Neuronal stem cell (in vitro differentiated cells): ENCODE measurements around the gene CST7.
"Not testable (repeated sequence)": the region's sequence is repeated elsewhere in the genome, so short reads cannot be mapped to it uniquely, and the experiment has no call there.

Experiments used
- DNase-seq: peaks from one replicate; pipeline ENCODE4 v3.0.0-alpha.2; 2013; ENCODE audit warnings: low spot score
- H2AFZ ChIP-seq: one replicate; pipeline ENCODE4 v1.6.1; 2013; ENCODE audit warnings: mild to moderate bottlenecking, low read length, inconsistent platforms
- H2AK5ac ChIP-seq: 2 replicates; pipeline ENCODE4 v1.6.1; 2013; ENCODE audit warnings: low read depth, mild to moderate bottlenecking, inconsistent platforms, low read length, moderate library complexity, mixed read lengths
- H2BK120ac ChIP-seq: 2 replicates; pipeline ENCODE4 v1.6.1; 2013; ENCODE audit warnings: low read depth, mild to moderate bottlenecking, inconsistent platforms, low read length, moderate library complexity, mixed read lengths
- H2BK12ac ChIP-seq: one replicate; pipeline ENCODE4 v1.6.1; 2013; ENCODE audit warnings: low read length, inconsistent platforms
- H2BK15ac ChIP-seq: 2 replicates; pipeline ENCODE4 v1.6.1; 2013; ENCODE audit warnings: mild to moderate bottlenecking, low read length, inconsistent platforms, mixed read lengths
- H2BK5ac ChIP-seq: one replicate; pipeline ENCODE4 v1.6.1; 2013; ENCODE audit warnings: inconsistent platforms, mild to moderate bottlenecking, low read length, moderate library complexity
- H3K14ac ChIP-seq: one replicate; pipeline ENCODE4 v1.6.1; 2013; ENCODE audit warnings: low read length, inconsistent platforms
- H3K18ac ChIP-seq: 2 replicates; pipeline ENCODE4 v1.6.1; 2013; ENCODE audit warnings: low read length, inconsistent platforms
- H3K23ac ChIP-seq: 2 replicates; pipeline ENCODE4 v1.6.1; 2013; ENCODE audit warnings: low read depth, mild to moderate bottlenecking, mixed read lengths, low read length, inconsistent platforms; ENCODE audit not compliant: poor library complexity
- H3K27ac ChIP-seq: replicated peaks from 3 replicates; pipeline ENCODE4 v1.5.1; 2013; ENCODE audit warnings: low read length, inconsistent platforms
- H3K27me3 ChIP-seq, 3 experiments: 2 replicates each; pipeline ENCODE4 v1.6.1; 2013; ENCODE audit warnings: low read length in 3 of 3, mild to moderate bottlenecking in 2 of 3, inconsistent platforms in 1 of 3, low read depth in 1 of 3, mixed read lengths in 1 of 3, moderate library complexity in 1 of 3; ENCODE audit not compliant: control insufficient read depth in 3 of 3, insufficient read depth in 3 of 3
- H3K36me3 ChIP-seq, 2 donors: replicated peaks in 1 of 2; 2 replicates each; pipeline ENCODE4 v1.6.1; 2013; ENCODE audit warnings: low read length in 2 of 2; ENCODE audit not compliant: control insufficient read depth in 2 of 2, insufficient read depth in 2 of 2
- H3K4ac ChIP-seq: 2 replicates; pipeline ENCODE4 v1.6.1; 2013; ENCODE audit warnings: inconsistent platforms, mild to moderate bottlenecking, low read length, moderate library complexity
- H3K4me1 ChIP-seq, 2 donors: 1 replicate in 1 of 2; 2 replicates in 1 of 2; pipeline ENCODE4 v1.6.1; 2013; ENCODE audit warnings: low read length in 2 of 2, low read depth in 1 of 2; ENCODE audit not compliant: control insufficient read depth in 2 of 2, insufficient read depth in 1 of 2
- H3K4me2 ChIP-seq: one replicate; pipeline ENCODE4 v1.6.1; 2013; ENCODE audit warnings: mild to moderate bottlenecking, low read length, inconsistent platforms; ENCODE audit not compliant: insufficient read depth, poor library complexity, severe bottlenecking
- H3K4me3 ChIP-seq, 2 donors: 2 replicates each; pipeline ENCODE4 v1.5.1; 2013; ENCODE audit warnings: low read length in 2 of 2, mild to moderate bottlenecking in 2 of 2, inconsistent platforms in 1 of 2, moderate library complexity in 1 of 2
- H3K79me1 ChIP-seq: one replicate; pipeline ENCODE4 v1.6.1; 2013; ENCODE audit warnings: low read depth, mild to moderate bottlenecking, inconsistent platforms, low read length, moderate library complexity
- H3K9ac ChIP-seq: one replicate; pipeline ENCODE4 v1.6.1; 2013; ENCODE audit warnings: mild to moderate bottlenecking, low read depth, low read length, inconsistent platforms; ENCODE audit not compliant: poor library complexity
- H3K9me3 ChIP-seq, 2 donors: replicated peaks in 1 of 2; 2 replicates each; pipeline versions ENCODE3 to v1.6.1; 2013; ENCODE audit warnings: low read length in 2 of 2, mild to moderate bottlenecking in 2 of 2, inconsistent platforms in 1 of 2, low read depth in 1 of 2, mixed read lengths in 1 of 2, moderate library complexity in 1 of 2; ENCODE audit not compliant: control insufficient read depth in 2 of 2, insufficient read depth in 1 of 2
- H4K8ac ChIP-seq: one replicate; pipeline ENCODE4 v1.6.1; 2013; ENCODE audit warnings: low read depth, mild to moderate bottlenecking, inconsistent platforms, low read length, moderate library complexity
- H4K91ac ChIP-seq: one replicate; pipeline ENCODE4 v1.6.1; 2013; ENCODE audit warnings: low read length, low read depth, mild to moderate bottlenecking, inconsistent platforms; ENCODE audit not compliant: poor library complexity
- WGBS, 2 donors: extraction: QIAGEN DNeasy Blood & Tissue Kit; methylation state at CpG; one replicate each; pipeline ENCODE4 v1.1.7; 2013; ENCODE audit warnings: missing lambda C conversion rate in 2 of 2, mixed read lengths in 1 of 2; ENCODE audit not compliant: insufficient read length in 2 of 2, insufficient replicate concordance in 1 of 2; ENCODE audit errors: extremely low coverage in 2 of 2; 5-methylcytosine and 5-hydroxymethylcytosine counted together

Gene CST7

GRCh38 chr20:25000268-25000801 lies 51.3 kb downstream of the CST7 start:
- Histone ChIP-seq H3K4me1 (peaks cover under 1 to 1% of the 10 kb centered on the region in 2 donors), H3K9me3 (no peaks in the 10 kb centered on the region), H4K8ac (no peak overlapping the region), H4K91ac (no peak overlapping the region), H2BK5ac (no peak overlapping the region), H3K79me1 (no peaks in the 10 kb centered on the region), H3K9ac (no peak overlapping the region), H3K36me3 (no peaks in the 10 kb centered on the region), H3K14ac (no peak overlapping the region), H3K4me3 (no peak overlapping the region), H2AFZ (no peak overlapping the region), H3K27me3 (peaks cover 0 to 24% (median 0%) of the 10 kb centered on the region in 3 experiments), H3K4ac (no peak overlapping the region), H3K23ac (no peak overlapping the region), H2AK5ac (no peak overlapping the region), H2BK15ac (no peak overlapping the region), H2BK120ac (no peak overlapping the region), H3K27ac (no peak overlapping the region), H3K4me2 (no peak overlapping the region), H2BK12ac (no peak overlapping the region), H3K18ac (no peak overlapping the region)
- no peak for DNase-seq
- WGBS, 2 donors = no CpG with 5 or more reads among the region's 4 CpGs

DNA sequence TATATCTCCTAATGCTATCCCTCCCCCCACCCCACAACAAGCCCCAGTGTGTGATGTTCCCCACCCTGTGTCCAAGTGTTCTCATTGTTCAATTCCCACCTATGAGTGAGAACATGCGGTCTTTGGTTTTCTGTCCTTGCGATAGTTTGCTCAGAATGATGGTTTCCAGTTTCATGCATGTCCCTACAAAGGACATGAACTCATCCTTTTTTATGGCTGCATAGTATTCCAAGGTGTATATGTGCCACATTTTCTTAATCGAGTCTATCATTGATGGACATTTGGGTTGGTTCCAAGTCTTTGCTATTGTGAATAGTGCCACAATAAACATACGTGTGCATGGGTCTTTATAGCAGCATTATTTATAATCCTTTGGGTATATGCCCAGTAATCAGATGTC lies 52.3 kb downstream of the CST7 start:
- not testable (repeated sequence) for H3K4me1 ChIP-seq, H3K4me2 ChIP-seq, H3K4me3 ChIP-seq, H3K14ac ChIP-seq, H2BK12ac ChIP-seq, H2AFZ ChIP-seq, H3K9ac ChIP-seq, H3K36me3 ChIP-seq, H3K23ac ChIP-seq, H2BK15ac ChIP-seq, H3K27ac ChIP-seq, H3K79me1 ChIP-seq, H2AK5ac ChIP-seq, H3K18ac ChIP-seq, H4K8ac ChIP-seq, DNase-seq, H3K4ac ChIP-seq, H2BK120ac ChIP-seq, H2BK5ac ChIP-seq, H3K9me3 ChIP-seq, H4K91ac ChIP-seq
- no CpG with 5 or more reads among the region's 4 CpGs for WGBS, 2 donors
- H3K27me3 ChIP-seq = peaks cover 0 to 25% (median 0%) of the 10 kb centered on the region in 3 experiments

- no peaks in the 10 kb centered on the region for H3K36me3 ChIP-seq
- no peak overlapping the region for H2BK12ac ChIP-seq
- no peak overlapping the region for H3K23ac ChIP-seq
- H3K79me1 ChIP-seq = no peaks in the 10 kb centered on the region
- no peak overlapping the region for H4K8ac ChIP-seq
- H2BK15ac ChIP-seq = no peak overlapping the region
- no CpG with 5 or more reads among the region's 1 CpG for WGBS, 2 donors
- no peak overlapping the region for H3K4me3 ChIP-seq
- H3K14ac ChIP-seq = no peak overlapping the region
- no peak for DNase-seq
- no peak overlapping the region for H2BK120ac ChIP-seq
- no peak overlapping the region for H2AFZ ChIP-seq
- no peak overlapping the region for H2AK5ac ChIP-seq
- no peaks in the 10 kb centered on the region for H3K4me1 ChIP-seq
- no peak overlapping the region for H4K91ac ChIP-seq
- H3K18ac ChIP-seq = no peak overlapping the region
- peaks cover 0 to 24% (median 0%) of the 10 kb centered on the region in 3 experiments for H3K27me3 ChIP-seq
- no peak overlapping the region for H3K4ac ChIP-seq
- H3K4me2 ChIP-seq = no peak overlapping the region
- H3K27ac ChIP-seq = no peak overlapping the region
- H2BK5ac ChIP-seq = no peak overlapping the region
- no peaks in the 10 kb centered on the region for H3K9me3 ChIP-seq
- H3K9ac ChIP-seq = no peak overlapping the region
Observed at GRCh38 chr20:25003002-25003401, 53.9 kb downstream of the CST7 start.

GRCh38 chr20:25005220-25005619 lies 56.2 kb downstream of the CST7 start:
- WGBS, 2 donors = no CpG with 5 or more reads among the region's 2 CpGs
- H2BK12ac ChIP-seq = no peak overlapping the region
- no peak overlapping the region for H3K18ac ChIP-seq

More at GRCh38 chr20:25005220-25005619, 56.2 kb downstream of the CST7 start:
- Histone ChIP-seq H2BK15ac (no peak overlapping the region), H4K91ac (no peak overlapping the region), H4K8ac (no peak overlapping the region), H2BK5ac (no peak overlapping the region), H2AFZ (no peak overlapping the region), H2BK120ac (no peak overlapping the region), H3K27ac (no peak overlapping the region), H3K9me3 (no peaks in the 10 kb centered on the region), H3K4me1 (no peaks in the 10 kb centered on the region), H3K14ac (no peak overlapping the region), H3K79me1 (no peaks in the 10 kb centered on the region), H3K9ac (no peak overlapping the region), H3K4ac (no peak overlapping the region), H2AK5ac (no peak overlapping the region), H3K4me2 (no peak overlapping the region), H3K36me3 (no peaks in the 10 kb centered on the region), H3K4me3 (no peak overlapping the region), H3K23ac (no peak overlapping the region), H3K27me3 (peaks cover 0 to 27% (median 0%) of the 10 kb centered on the region in 3 experiments)
- no peak for DNase-seq
